NT2/D1 (cell line): ENCODE results near the gene SEMA3A.

ENCODE experiments used
- DNase-seq: peaks from one replicate; pipeline ENCODE4 v3.0.0-alpha.2; 2011; ENCODE audit warnings: low read depth, low spot score
- H3K27me3 ChIP-seq: 2 replicates; pipeline ENCODE4 v1.6.0; 2011; ENCODE audit warnings: mild to moderate bottlenecking; ENCODE audit not compliant: insufficient read length, insufficient read depth
- H3K36me3 ChIP-seq: 2 replicates; pipeline ENCODE4 v1.6.1; 2011; ENCODE audit warnings: mild to moderate bottlenecking, low read length, mixed read lengths; ENCODE audit not compliant: insufficient read depth, insufficient read length
- H3K4me1 ChIP-seq: 2 replicates; pipeline ENCODE4 v1.5.1; 2011; ENCODE audit not compliant: insufficient read depth, insufficient read length
- H3K4me3 ChIP-seq: 2 replicates; pipeline ENCODE4 v1.5.1; 2011; ENCODE audit warnings: low read depth; ENCODE audit not compliant: insufficient read length
- H3K9ac ChIP-seq: 2 replicates; pipeline ENCODE4 v1.6.0; 2011; ENCODE audit warnings: low read depth; ENCODE audit not compliant: insufficient read length
- H3K9me3 ChIP-seq: 2 replicates; pipeline ENCODE4 v1.5.1; 2011; ENCODE audit warnings: mild to moderate bottlenecking, low read length; ENCODE audit not compliant: insufficient read depth
- SUZ12 ChIP-seq: IDR thresholded peaks from 2 replicates; pipeline ENCODE4 v1.6.1; 2011; ENCODE audit not compliant: insufficient read length, insufficient read depth; ENCODE audit errors: extremely low read depth
- YY1 ChIP-seq: IDR thresholded peaks from 2 replicates; pipeline ENCODE4 v1.6.1; 2011; ENCODE audit not compliant: insufficient read length, insufficient read depth
- ZNF274 ChIP-seq: IDR thresholded peaks from 2 replicates; pipeline ENCODE4 v1.6.1; 2011; ENCODE audit warnings: mild to moderate bottlenecking, low read depth, low read length

Gene SEMA3A

GRCh38 chr7:84175461-84175860, 19.1 kb downstream of the SEMA3A start:
- H3K27me3 ChIP-seq = no peaks in the 10 kb centered on the region
- no peak overlapping the region for H3K4me3 ChIP-seq
- H3K36me3 ChIP-seq = no peaks in the 10 kb centered on the region
- H3K4me1 ChIP-seq = no peaks in the 10 kb centered on the region
- no peak overlapping the region for H3K9ac ChIP-seq
- TF ChIP-seq SUZ12 (no peak), ZNF274 (no peak), YY1 (no peak)
- DNase-seq = no peak
- H3K9me3 ChIP-seq = peaks cover 10% of the 10 kb centered on the region; the same call in 1 of the 2 replicates

- H3K4me1 ChIP-seq = no peaks in the 10 kb centered on the region
- no peak for DNase-seq
- H3K9me3 ChIP-seq = peaks cover 10% of the 10 kb centered on the region; the same call in 1 of the 2 replicates
- no peak for TF ChIP-seq SUZ12
- no peak for TF ChIP-seq ZNF274
- no peak for TF ChIP-seq YY1
- no peaks in the 10 kb centered on the region for H3K27me3 ChIP-seq
- H3K36me3 ChIP-seq = no peaks in the 10 kb centered on the region
- H3K9ac ChIP-seq = no peak overlapping the region
- H3K4me3 ChIP-seq = no peak overlapping the region
Observed at GRCh38 chr7:84170646-84171045, 23.9 kb downstream of the SEMA3A start.

- no peak overlapping the region for H3K9ac ChIP-seq
- TF ChIP-seq ZNF274 = no peak
- TF ChIP-seq SUZ12 = no peak
- TF ChIP-seq YY1 = no peak
- H3K27me3 ChIP-seq = no peaks in the 10 kb centered on the region
- no peaks in the 10 kb centered on the region for H3K9me3 ChIP-seq
- H3K4me3 ChIP-seq = no peak overlapping the region
- no peaks in the 10 kb centered on the region for H3K4me1 ChIP-seq
- no peak for DNase-seq
- no peaks in the 10 kb centered on the region for H3K36me3 ChIP-seq
Observed at GRCh38 chr7:84162584-84162983, 32.0 kb downstream of the SEMA3A start.

- DNase-seq = no peak
- H3K27me3 ChIP-seq = no peaks in the 10 kb centered on the region
- TF ChIP-seq YY1 (no peak), ZNF274 (no peak), SUZ12 (no peak)
- no peaks in the 10 kb centered on the region for H3K4me1 ChIP-seq
- H3K36me3 ChIP-seq = no peaks in the 10 kb centered on the region
- H3K9ac ChIP-seq = no peak overlapping the region
- H3K4me3 ChIP-seq = no peak overlapping the region
- H3K9me3 ChIP-seq = no peaks in the 10 kb centered on the region
Observed at GRCh38 chr7:84162125-84162524, 32.5 kb downstream of the SEMA3A start.

DNA sequence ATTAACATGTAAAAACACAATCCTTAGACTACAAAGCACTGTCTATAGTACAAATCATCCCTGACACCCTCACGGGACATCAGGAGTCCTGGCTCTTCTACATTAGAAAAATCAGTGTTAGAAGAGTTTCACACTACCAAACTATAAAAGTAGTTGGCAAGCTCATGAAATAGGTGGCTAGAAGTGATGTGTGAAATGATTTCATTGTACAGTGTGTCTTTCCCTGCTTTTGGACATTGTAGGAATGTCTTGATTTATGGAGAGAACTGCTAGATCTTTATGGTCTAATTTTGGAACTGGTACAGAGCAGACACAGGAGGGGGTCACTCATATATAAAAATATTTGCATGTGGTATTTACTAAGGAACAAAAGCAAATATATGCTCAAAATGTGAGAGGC, 33.2 kb downstream of the SEMA3A start:
- TF ChIP-seq SUZ12 (no peak), ZNF274 (no peak), YY1 (no peak)
- no peaks in the 10 kb centered on the region for H3K36me3 ChIP-seq
- H3K4me3 ChIP-seq = no peak overlapping the region
- no peaks in the 10 kb centered on the region for H3K9me3 ChIP-seq
- H3K27me3 ChIP-seq = no peaks in the 10 kb centered on the region
- no peaks in the 10 kb centered on the region for H3K4me1 ChIP-seq
- no peak for DNase-seq
- H3K9ac ChIP-seq = no peak overlapping the region

DNA sequence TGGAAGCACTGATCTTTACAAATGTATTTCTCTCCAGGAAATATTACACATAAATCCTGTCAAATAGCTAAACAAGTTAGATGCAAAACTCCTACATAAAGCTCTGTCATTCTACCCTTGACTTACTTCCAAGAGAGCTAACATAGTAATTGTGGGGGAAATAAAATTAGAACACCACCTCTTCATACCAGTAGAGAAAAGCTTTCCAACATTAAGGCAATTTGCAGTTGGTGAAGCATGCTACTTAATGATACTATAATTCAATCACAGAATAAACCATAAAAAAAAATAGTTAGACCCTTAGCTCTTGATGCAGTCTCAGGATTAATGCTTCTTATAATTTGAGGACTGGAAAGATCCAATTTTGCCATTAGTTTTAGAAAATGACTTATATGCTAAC, 35.2 kb downstream of the SEMA3A start:
- no peaks in the 10 kb centered on the region for H3K36me3 ChIP-seq
- no peaks in the 10 kb centered on the region for H3K9me3 ChIP-seq
- H3K27me3 ChIP-seq = no peaks in the 10 kb centered on the region
- H3K9ac ChIP-seq = no peak overlapping the region
- DNase-seq = no peak
- TF ChIP-seq ZNF274 (no peak), SUZ12 (no peak), YY1 (no peak)
- no peak overlapping the region for H3K4me3 ChIP-seq
- H3K4me1 ChIP-seq = no peaks in the 10 kb centered on the region

DNA sequence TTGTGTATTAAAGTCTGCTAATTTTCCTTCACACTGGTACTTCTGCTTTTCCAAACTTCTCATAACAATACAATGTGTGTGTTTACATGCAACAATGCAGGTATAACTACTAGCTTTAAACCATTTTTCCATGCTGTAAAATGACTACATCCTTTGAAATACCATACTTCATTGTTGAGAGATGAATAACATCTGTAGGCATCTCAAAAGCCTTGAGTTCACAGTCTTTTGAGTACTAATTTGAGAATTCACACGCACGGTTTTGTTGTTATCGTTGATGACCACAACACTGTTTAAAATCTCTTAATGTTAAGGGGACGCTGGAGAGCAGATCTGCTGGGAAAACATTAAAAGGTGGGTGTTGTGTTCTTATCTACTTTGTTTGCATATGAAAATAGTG, 37.4 kb downstream of the SEMA3A start:
- Histone ChIP-seq H3K4me1 (no peaks in the 10 kb centered on the region), H3K36me3 (no peaks in the 10 kb centered on the region), H3K9me3 (no peaks in the 10 kb centered on the region), H3K4me3 (no peak overlapping the region), H3K27me3 (no peaks in the 10 kb centered on the region), H3K9ac (no peak overlapping the region)
- no peak for DNase-seq
- TF ChIP-seq SUZ12 = no peak
- no peak for TF ChIP-seq ZNF274
- no peak for TF ChIP-seq YY1

GRCh38 chr7:84154991-84155781, 39.4 kb downstream of the SEMA3A start:
- no peak overlapping the region for H3K9ac ChIP-seq
- H3K9me3 ChIP-seq = no peaks in the 10 kb centered on the region
- H3K36me3 ChIP-seq = no peaks in the 10 kb centered on the region
- no peak for DNase-seq
- no peaks in the 10 kb centered on the region for H3K27me3 ChIP-seq
- H3K4me1 ChIP-seq = no peaks in the 10 kb centered on the region
- TF ChIP-seq ZNF274 = no peak
- H3K4me3 ChIP-seq = no peak overlapping the region
